ENCODE measurements around the gene TET3. TPM values are rescaled to one million over a fixed set of nuclear protein-coding genes. Genes with fewer than 3 reads are reported as not detected.

The TET3 gene
- total RNA-seq, 1 donor = 6.1 TPM

DNA sequence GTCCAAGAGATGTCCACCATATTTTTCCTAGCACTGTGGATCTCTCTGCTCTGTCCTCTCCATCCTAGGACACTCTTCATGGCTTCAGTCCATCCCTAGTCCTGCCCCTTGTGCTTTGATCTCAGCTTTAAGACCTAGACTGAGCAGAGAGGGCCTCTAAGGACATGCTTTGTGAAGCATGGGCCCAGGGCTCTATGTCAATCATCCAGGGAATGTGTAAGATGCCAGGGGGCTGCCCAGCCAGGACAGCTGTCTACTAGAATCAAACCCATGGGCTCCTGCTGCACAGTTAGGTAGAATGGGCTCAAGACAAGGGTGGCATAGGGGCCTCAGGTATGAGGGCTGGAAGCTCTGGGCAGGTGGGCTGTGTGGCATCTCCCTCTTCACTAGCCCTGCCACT, 24.9 kb downstream of the TET3 start:
- TF ChIP-seq, protein P1, sequence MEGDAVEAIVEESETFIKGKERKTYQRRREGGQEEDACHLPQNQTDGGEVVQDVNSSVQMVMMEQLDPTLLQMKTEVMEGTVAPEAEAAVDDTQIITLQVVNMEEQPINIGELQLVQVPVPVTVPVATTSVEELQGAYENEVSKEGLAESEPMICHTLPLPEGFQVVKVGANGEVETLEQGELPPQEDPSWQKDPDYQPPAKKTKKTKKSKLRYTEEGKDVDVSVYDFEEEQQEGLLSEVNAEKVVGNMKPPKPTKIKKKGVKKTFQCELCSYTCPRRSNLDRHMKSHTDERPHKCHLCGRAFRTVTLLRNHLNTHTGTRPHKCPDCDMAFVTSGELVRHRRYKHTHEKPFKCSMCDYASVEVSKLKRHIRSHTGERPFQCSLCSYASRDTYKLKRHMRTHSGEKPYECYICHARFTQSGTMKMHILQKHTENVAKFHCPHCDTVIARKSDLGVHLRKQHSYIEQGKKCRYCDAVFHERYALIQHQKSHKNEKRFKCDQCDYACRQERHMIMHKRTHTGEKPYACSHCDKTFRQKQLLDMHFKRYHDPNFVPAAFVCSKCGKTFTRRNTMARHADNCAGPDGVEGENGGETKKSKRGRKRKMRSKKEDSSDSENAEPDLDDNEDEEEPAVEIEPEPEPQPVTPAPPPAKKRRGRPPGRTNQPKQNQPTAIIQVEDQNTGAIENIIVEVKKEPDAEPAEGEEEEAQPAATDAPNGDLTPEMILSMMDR (IDR thresholded peaks at IDR 0.05; ENCODE audit: insufficient read depth, low read length) = no peak
- H3K4me3 ChIP-seq (ENCODE audit: low read depth, low read length) = no peak overlapping the region
- DNase-seq (ENCODE audit: low read depth) = no peak

DNA sequence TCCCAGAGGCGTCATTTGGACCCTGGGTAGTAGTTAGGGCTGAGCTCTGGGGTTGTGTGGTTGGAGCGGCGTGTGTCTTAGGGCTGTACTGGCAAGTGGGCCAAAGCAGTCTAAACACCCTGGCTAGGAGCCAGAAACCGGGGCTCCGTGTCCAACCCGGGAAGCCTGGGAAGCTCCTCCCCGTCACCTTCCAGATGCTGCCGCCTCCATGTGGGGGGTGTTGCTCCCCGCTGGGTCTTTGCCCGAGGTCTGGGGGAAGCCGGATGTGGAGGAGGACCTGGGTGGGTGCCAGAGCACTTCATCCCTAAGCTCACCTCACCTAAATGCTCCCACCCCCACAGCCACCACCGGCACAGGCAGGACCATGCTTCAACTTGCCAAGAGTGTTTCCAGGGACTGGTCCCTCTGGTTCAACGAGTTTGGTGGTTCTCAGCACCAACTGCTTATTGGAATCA, 25.4 kb downstream of the TET3 start:
- TF ChIP-seq, protein P1 (IDR thresholded peaks at IDR 0.05; ENCODE audit: insufficient read depth, low read length) = no peak
- no peak for DNase-seq (ENCODE audit: low read depth)
- H3K4me3 ChIP-seq (ENCODE audit: low read depth, low read length) = no peak overlapping the region

DNA sequence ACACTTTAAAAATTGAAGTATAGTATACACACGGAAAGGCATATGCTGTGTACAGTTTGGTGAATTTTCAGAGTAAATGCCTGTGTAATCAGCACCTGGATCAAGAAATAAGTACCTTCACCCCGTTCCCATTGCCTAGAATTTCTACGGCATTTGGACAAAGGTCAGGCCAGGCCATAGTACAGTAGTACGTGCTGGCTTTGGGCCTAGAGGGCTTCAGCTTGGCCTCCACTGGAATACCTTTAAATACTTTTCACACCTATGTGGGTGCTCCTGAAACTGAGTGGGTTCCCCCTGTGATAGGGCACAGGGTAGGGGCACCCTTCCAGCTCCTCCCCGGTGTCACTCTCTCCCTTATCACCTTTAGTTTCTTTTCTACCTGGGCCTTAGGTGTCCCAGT, 26.5 kb downstream of the TET3 start:
- no peak overlapping the region for H3K4me3 ChIP-seq (ENCODE audit: low read depth, low read length)
- TF ChIP-seq, protein P1 (IDR thresholded peaks at IDR 0.05; ENCODE audit: insufficient read depth, low read length) = no peak
- no peak for DNase-seq (ENCODE audit: low read depth)

DNA sequence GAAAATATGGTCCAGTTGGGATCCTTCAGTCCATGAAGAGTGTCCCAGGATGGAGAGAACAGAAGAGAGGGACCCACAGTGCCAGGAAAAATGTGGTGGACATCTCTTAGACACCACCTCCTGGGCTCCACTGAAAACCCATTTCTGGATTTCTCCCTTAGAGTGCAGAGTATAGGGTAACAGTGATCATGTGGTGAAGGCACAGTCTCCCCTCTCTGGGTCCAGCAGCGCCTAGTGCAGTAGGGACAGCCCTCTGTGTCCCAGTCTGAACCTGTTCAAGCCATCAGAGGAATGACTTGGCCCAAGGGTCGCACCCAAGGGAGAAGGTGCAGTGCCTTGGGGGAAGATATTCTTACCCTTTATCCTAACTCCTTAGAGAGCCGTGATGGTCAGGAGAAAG, 30.1 kb downstream of the TET3 start:
- TF ChIP-seq, protein P1 (IDR thresholded peaks at IDR 0.05; ENCODE audit: insufficient read depth, low read length) = no peak
- H3K4me3 ChIP-seq (ENCODE audit: low read depth, low read length) = no peak overlapping the region
- DNase-seq (ENCODE audit: low read depth) = no peak

DNA sequence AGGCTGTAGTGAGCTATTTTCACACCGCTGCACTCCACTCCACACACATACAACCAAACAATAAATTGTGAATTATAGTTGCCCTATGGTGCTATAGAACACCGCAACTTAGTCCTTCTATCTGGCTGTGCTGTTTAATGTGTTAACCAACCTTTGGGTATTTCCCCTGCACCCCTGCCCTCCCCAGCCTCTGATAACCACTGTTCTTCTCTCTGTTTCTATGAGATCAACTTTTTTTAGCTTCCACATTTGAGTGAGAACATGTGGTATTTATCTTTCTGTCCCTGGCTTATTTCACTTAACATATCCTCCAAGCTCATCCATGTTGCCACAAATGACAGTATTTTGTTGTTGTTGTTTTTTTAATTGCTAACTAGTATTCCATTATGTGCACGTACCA, 32.5 kb downstream of the TET3 start:
- DNase-seq (ENCODE audit: low read depth) = no peak
- H3K4me3 ChIP-seq (ENCODE audit: low read depth, low read length) = no peak overlapping the region
- TF ChIP-seq, protein P1 (IDR thresholded peaks at IDR 0.05; ENCODE audit: insufficient read depth, low read length) = no peak

DNA sequence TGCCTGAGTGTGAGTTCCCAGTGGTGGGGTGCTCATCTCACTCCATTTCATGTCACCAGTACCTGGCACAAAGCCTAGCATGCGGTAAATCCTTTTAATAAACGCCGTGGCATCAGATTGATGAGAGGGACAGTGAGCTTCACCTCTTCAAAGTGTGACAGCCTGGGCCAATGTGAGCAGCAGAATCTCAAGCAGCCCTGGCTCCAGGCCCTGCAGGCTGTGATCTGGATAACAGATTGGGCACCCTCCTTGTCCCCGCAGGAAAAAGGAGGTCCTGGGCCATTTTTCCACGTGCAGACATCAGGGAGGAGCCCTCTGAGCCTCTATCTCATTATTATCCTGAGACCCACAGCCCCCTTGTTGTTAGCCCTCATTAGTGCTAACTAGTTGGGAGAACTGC, 34.8 kb downstream of the TET3 start:
- DNase-seq (ENCODE audit: low read depth) = no peak
- TF ChIP-seq, protein P1 (IDR thresholded peaks at IDR 0.05; ENCODE audit: insufficient read depth, low read length) = no peak
- H3K4me3 ChIP-seq (ENCODE audit: low read depth, low read length) = no peak overlapping the region

DNA sequence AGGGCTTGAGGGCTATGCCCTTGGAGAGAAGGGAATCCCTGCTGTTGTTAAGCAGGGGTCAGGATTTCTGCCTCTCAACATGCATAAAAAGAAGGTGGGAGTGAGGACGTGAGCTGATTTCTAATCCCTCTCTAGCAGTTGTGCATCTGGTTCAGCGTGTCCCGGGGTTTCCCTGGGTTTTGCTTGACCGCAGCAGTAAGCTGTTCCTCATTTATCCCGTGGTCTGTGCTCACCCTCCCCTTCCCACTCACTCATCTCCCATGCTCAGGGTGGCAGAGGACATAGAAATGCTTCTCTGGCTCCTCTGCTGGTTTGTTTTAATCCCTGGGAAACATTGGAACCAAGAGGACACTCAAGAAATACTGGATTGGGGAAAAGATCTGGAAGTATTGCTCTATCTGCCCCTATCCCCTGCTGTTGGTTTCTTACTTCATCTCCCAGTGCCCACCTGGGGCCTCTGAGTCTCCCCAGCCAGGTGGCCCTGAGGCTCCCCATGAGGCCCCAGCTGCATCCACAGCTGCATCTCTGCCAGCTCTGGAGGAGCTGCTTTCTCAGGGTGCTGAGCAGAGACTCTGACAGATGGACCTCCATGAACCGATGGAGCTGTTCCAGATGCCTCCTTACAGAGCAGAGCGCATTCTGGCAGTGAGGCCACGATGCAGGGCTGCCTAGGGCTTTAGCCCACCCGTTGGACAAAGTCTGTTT, 36.1 kb downstream of the TET3 start:
- TF ChIP-seq, protein P1 (IDR thresholded peaks at IDR 0.05; ENCODE audit: insufficient read depth, low read length) = no peak
- DNase-seq (ENCODE audit: low read depth) = no peak
- H3K4me3 ChIP-seq (ENCODE audit: low read depth, low read length) = no peak overlapping the region
